ENCODE data around the gene IFI6.
A peak's percentile ranks its signal among the peaks of the same experiment; 100 is the strongest.

The IFI6 gene

GRCh38 chr1:27672750-27673112 lies 739 bp upstream of the IFI6 start:
- DNase-seq (ENCODE audit: low read depth in 2 of 2): peak in 1 of 2 experiments; percentile 13

GRCh38 chr1:27669876-27670275 lies 2.1 kb downstream of the IFI6 start:
- DNase-seq (ENCODE audit: low read depth in 2 of 2): no peak

GRCh38 chr1:27668808-27669723 lies 2.9 kb downstream of the IFI6 start:
- no peak for DNase-seq (ENCODE audit: low read depth in 2 of 2)

GRCh38 chr1:27668121-27668807 lies 3.7 kb downstream of the IFI6 start:
- no peak for DNase-seq (ENCODE audit: low read depth in 2 of 2)

GRCh38 chr1:27666791-27667254 lies 5.2 kb downstream of the IFI6 start:
- DNase-seq (ENCODE audit: low read depth in 2 of 2): no peak

- no peak for DNase-seq (ENCODE audit: low read depth in 2 of 2)
Observed at GRCh38 chr1:27666294-27666693, 5.7 kb downstream of the IFI6 start.

GRCh38 chr1:27665016-27665651 lies 6.9 kb downstream of the IFI6 start:
- DNase-seq (ENCODE audit: low read depth in 2 of 2): no peak

GRCh38 chr1:27664291-27664690 lies 7.7 kb downstream of the IFI6 start:
- DNase-seq (ENCODE audit: low read depth in 2 of 2): no peak

- peak; percentile 72 to 78 for DNase-seq (ENCODE audit: low read depth in 2 of 2)
Observed at GRCh38 chr1:27662707-27663393, 9.1 kb downstream of the IFI6 start.

- no peak for DNase-seq (ENCODE audit: low read depth in 2 of 2)
Observed at GRCh38 chr1:27662261-27662660, 9.7 kb downstream of the IFI6 start.

GRCh38 chr1:27661412-27662075 lies 10.4 kb downstream of the IFI6 start:
- no peak for DNase-seq (ENCODE audit: low read depth in 2 of 2)

GRCh38 chr1:27660300-27660835 lies 11.6 kb downstream of the IFI6 start:
- DNase-seq (ENCODE audit: low read depth in 2 of 2): no peak

GRCh38 chr1:27659497-27660299 lies 12.3 kb downstream of the IFI6 start:
- DNase-seq (ENCODE audit: low read depth in 2 of 2): peak; percentile 62 to 65

- DNase-seq (ENCODE audit: low read depth in 2 of 2): peak in 1 of 2 experiments; percentile 25
Observed at GRCh38 chr1:27658951-27659496, 13.0 kb downstream of the IFI6 start.

- peak in 1 of 2 experiments; percentile 20 for DNase-seq (ENCODE audit: low read depth in 2 of 2)
Observed at GRCh38 chr1:27656157-27656893, 15.7 kb downstream of the IFI6 start.

- DNase-seq (ENCODE audit: low read depth in 2 of 2): no peak
Observed at GRCh38 chr1:27655151-27655937, 16.6 kb downstream of the IFI6 start.

- no peak for DNase-seq (ENCODE audit: low read depth in 2 of 2)
Observed at GRCh38 chr1:27652111-27652864, 19.7 kb downstream of the IFI6 start.

Data from fibroblast of skin of left quadriceps (primary cell).